SIG-M5 treated with dmso at 0.1 percent for 504 hours (cell line): ENCODE measurements around the gene PPP1R15B.

Experiments used
- DNase-seq: peaks from one replicate; lab custom pipeline; 2025; ENCODE audit not compliant: unreplicated experiment; lab: John Stamatoyannopoulos, UW

The PPP1R15B gene

GRCh38 chr1:204421441-204421840 is 9.8 kb upstream of the PPP1R15B start:
- DNase-seq, result no peak

GRCh38 chr1:204420039-204421004 is 8.7 kb upstream of the PPP1R15B start:
- no peak for DNase-seq

DNA sequence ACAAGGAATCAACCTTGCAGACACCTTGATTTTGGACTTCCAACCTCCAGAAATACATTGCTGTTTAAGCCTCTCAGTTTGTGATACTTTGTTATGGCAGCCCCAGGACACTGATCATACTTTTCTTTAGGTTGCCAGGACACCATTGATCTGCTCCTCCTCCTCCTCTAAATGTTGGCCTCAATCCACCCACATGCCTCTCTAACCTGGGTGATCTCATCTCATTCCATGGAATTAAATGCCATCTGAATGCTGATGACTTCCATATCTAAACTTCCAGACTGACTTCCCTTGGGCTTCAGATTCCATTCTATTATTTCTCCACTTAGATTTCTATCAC is 7.4 kb upstream of the PPP1R15B start:
- no peak for DNase-seq

DNA sequence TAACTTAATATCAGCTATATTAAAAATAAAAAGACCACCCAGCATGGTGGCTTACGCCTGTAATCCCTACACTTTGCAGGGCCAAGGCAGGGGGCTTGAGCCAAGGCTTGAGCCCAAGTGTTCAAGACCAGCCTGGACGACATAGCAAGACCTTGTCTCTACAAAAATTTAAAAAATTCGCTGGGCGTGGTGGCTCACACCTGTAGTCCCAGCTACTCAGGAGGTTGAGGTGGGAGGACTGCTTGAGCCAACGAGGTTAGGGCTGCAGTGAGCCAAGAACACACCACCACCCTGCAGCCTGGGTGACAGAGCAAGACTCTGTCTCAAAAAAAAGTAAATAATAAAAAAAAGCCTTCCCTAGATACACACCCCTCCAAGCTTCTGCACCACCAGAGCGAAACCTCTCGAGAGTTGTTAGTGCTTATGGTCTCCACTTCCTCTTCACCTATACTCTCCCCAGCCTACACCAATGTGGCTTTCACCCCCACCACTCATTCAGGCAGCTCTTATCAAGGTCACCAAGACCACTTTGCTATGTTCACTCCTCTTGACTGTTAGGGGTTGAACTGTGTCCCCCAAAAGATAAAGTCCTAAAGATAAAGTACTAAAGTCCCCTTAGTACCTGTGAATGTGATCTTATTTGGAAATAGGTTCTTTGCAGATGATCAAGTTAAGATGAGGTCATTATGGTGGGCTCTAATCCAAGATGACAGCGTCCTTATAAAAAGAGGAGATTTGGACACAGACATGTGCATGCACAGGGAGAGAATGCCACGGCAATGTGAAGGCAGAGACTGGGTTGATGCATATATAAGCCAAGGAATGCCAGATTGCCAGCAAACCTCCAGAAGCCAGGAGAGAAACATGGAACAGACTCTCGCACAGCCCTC is 6.8 kb upstream of the PPP1R15B start:
- no peak for DNase-seq

GRCh38 chr1:204417074-204417997 is 5.7 kb upstream of the PPP1R15B start:
- peak; percentile 94 for DNase-seq

DNA sequence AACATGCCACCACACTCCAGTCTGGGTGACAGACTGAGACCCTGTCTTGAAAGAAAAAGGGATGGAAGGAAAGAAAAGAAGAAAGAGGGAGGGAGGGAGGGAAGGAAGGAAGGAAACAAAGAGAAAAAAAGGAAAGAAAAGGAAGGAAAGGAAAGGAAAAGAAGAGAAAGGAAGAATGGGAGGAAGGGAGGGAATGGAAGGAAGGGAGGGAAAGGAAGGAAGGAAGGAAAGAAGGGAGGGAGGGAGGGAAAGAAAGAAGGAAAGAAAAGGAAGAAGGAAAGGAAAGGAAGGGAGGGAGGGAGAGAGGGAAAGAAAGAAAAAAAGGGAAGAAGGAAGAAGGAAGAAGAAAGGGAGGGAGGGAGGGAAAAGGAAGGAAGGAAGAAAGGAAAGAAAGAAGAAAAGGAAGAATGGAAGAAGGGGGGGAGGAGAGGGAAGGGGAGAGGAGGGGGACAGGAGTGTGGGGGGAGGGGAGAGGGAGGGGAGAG is 5.0 kb upstream of the PPP1R15B start:
- no peak for DNase-seq

- no peak for DNase-seq
Observed at GRCh38 chr1:204415351-204415750, 3.7 kb upstream of the PPP1R15B start.

DNA sequence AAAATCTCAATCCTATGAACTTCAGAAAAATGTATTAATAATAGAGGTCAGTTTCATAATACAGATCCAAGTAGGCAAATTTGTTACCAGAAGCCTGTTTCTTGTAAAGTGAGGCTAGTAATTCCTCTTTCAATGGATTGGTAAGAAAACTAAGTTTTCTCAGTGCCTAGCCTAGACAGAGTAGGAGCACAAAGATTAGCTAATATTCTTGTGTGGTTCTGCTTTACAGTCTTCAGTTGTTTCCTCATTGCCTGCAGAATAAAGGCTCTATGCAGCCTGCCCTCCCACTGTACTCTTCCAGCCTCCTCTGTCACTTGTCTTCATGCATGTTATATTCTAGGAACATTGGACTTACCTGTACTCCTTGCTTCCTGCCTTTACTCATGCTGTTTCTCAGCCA is 2.4 kb upstream of the PPP1R15B start:
- peak; percentile 73 for DNase-seq

- no peak for DNase-seq
Observed at GRCh38 chr1:204413170-204413535, 1.5 kb upstream of the PPP1R15B start.

DNA sequence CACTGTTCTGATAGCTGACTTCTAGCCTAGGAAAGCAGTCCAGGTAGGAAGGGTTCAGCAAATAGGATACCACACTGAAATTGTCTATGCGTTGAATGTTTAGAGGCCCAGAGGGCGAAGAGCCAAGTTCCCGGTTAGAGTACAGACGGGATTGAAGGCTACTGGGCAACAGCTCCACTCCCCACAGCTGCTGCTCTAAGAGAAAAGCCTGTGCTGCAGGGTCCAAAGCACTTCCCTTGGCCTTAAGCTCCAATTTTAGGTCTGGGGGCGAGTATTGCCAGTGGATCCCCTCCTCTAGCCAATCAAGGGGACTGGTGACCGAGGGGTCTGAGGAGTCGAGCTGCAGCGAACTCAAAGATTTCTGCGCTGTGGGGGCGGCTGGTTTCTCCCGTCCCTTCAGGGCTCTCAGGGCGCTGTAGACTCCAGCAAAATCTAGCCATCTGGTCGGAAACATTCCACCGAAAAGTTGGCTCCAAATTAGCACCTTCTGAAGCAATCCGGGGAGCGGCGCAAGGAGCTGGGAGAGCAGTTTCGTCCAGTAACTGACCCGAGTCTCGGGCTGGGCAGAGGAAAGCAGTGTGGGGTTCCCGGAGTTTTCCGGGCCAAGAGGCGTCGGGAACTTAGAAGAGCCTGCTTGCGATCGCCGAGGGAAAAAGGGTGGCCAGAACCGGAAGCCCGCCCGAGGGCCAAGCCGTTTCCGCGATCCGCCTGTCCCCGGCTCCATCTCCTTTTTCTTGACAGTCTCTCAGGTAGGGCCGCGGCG is 748 bp downstream of the PPP1R15B start:
- peak; percentile 45 for DNase-seq

- no peak for DNase-seq
Observed at GRCh38 chr1:204409836-204410687, 1.6 kb downstream of the PPP1R15B start.

DNA sequence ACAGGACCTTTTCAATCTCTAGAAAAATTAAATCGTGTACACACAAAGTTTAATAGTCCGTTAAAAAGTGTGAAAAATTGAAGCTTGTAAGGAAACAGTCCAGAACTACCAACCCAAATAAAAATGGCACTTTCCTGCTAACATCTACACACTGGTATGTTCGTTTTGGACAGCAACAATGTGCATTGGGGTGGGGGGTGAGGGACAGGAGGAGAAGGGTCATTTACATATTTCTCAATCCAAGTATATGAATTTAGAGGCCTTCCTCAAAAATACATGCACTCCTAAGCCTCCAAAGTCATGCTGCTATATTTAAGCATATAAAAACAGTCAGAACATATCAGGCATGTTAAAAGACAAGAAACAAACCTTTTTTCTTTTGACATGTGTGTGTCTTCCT is 2.5 kb downstream of the PPP1R15B start:
- DNase-seq, result peak; percentile 66

DNA sequence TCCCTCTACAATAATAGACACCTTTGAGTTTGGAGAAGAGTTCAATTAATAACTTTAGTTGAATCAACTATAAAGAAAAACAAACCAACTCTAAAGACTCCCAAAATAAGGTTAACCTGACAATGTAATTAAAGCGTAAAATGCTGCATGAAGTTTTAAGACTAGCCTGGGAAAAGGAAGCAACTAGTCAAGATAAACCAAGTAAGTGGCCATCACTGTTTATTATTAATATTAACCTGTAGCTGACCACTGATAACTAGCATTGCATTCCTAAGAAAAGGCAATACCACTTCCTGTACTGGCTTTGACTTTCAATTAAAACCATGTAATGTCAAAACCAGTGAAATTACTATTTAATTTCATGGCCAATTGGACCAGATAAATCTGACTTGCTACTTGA is 3.0 kb downstream of the PPP1R15B start:
- DNase-seq, result no peak

DNA sequence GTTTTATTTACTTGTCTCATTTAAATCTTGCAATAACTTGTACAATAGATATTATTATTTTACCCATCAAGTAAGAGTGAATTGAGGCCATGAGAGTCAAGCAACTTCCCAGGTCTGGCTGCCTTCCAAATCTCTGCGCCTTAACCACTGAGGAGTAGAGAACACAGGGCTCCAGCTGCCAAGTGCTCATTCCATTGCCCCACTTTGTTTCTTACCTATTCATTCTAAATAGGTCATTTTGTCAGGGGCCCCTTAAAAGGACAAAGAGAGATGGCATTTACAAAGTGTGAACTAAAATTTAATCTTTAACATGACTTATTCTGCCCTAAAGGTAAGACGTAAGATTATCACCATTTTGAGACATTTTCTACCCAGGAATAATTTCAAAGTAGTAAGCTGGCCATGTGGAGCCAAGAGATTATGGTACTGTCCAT is 3.5 kb downstream of the PPP1R15B start:
- DNase-seq, result peak; percentile 36

GRCh38 chr1:204407295-204407971 is 4.2 kb downstream of the PPP1R15B start:
- DNase-seq, result no peak

DNA sequence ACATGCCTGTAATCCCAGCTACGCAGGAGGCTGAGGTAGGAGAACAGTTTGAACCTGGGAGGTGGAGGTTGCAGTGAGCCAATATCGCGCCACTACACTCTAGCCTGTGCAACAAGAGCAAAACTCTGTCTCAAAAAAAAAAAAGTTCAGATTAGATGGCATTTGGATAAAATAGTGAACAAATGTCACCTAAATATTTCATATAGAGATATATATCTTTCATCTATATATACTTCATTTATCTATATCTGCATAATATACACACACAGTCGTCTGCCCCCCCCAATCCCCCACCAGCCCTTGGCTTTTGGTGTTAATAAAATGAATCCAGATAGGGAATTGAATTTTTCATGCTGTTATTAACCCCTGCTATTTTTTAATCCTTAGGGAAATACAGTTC is 5.0 kb downstream of the PPP1R15B start:
- no peak for DNase-seq

- DNase-seq, result no peak
Observed at GRCh38 chr1:204405988-204406387, 5.6 kb downstream of the PPP1R15B start.

DNA sequence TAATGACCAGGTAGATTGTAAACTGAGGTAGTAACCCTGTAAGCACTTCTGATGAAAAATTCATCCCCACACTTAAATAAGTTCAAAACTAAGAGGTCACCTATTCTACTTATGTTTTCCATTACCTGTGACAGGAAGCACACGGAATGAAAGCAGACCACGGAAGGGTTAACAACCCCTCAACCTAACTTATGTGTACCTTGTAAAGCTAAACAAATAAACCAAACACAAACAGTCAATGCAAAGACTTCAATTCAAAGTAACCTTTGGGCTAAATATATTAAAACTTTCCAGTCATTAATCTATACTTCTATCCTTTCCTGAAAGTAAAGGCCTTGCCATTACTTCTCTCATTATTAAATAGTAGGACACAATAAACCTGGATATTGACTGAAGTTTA is 7.0 kb downstream of the PPP1R15B start:
- no peak for DNase-seq

- DNase-seq, result no peak
Observed at GRCh38 chr1:204402391-204402790, 9.2 kb downstream of the PPP1R15B start.
